GM18517 (cell line): ENCODE results near the gene UNC45A.
"Not testable (repeated sequence)": the region's sequence is repeated elsewhere in the genome, so short reads cannot be mapped to it uniquely, and the experiment has no call there.

Experiments
- ATAC-seq: cut with Tn5 transposase; IDR thresholded peaks from one replicate; pipeline ENCODE4 v1.9.1; 2021; ENCODE audit warnings: mild to moderate bottlenecking, moderate library complexity; ENCODE audit not compliant: unreplicated experiment

UNC45A gene

GRCh38 chr15:90917569-90917968 is 17.5 kb upstream of the UNC45A start:
- ATAC-seq, result no peak

- no peak for ATAC-seq
These were observed 16.9 kb upstream of the UNC45A start for GRCh38 chr15:90918034-90918788.

GRCh38 chr15:90918835-90919234 is 16.2 kb upstream of the UNC45A start:
- no peak for ATAC-seq

GRCh38 chr15:90921887-90922286 is 13.2 kb upstream of the UNC45A start:
- ATAC-seq, result no peak

GRCh38 chr15:90922712-90923322 is 12.3 kb upstream of the UNC45A start:
- peak; percentile 64 for ATAC-seq

- ATAC-seq, result peak; percentile 70
These were observed 10.7 kb upstream of the UNC45A start for GRCh38 chr15:90924375-90924774.

GRCh38 chr15:90926766-90927165 is 8.3 kb upstream of the UNC45A start:
- not testable (repeated sequence) for ATAC-seq

- ATAC-seq, result not testable (repeated sequence)
These were observed 7.0 kb upstream of the UNC45A start for GRCh38 chr15:90928106-90928505.

GRCh38 chr15:90929246-90930019 is 5.7 kb upstream of the UNC45A start:
- peak; percentile 2 for ATAC-seq

- no peak for ATAC-seq
These were observed 4.1 kb upstream of the UNC45A start for GRCh38 chr15:90930861-90931574.

- no peak for ATAC-seq
These were observed 3.6 kb upstream of the UNC45A start for GRCh38 chr15:90931575-90931827.

GRCh38 chr15:90931828-90932659 is 3.0 kb upstream of the UNC45A start, which contains the start of gene HDDC3:
Gene HDDC3, minus strand, starts transcription at chr15:90932549. Its CDS starts 9 bp downstream, at chr15:90932540.
- ATAC-seq, result peak; percentile 47

- no peak for ATAC-seq
These were observed 2.5 kb upstream of the UNC45A start for GRCh38 chr15:90932660-90932991.

- no peak for ATAC-seq
These were observed 1.8 kb upstream of the UNC45A start for GRCh38 chr15:90933301-90933700.

GRCh38 chr15:90934256-90934948 is 683 bp upstream of the UNC45A start:
- ATAC-seq, result no peak

GRCh38 chr15:90936823-90937222 is 1.7 kb downstream of the UNC45A start:
- ATAC-seq, result no peak

- no peak for ATAC-seq
These were observed 3.2 kb downstream of the UNC45A start for GRCh38 chr15:90938261-90938660.

- no peak for ATAC-seq
These were observed 4.7 kb downstream of the UNC45A start for GRCh38 chr15:90939756-90940155.

GRCh38 chr15:90941038-90941437 is 6.0 kb downstream of the UNC45A start:
- ATAC-seq, result no peak
